IPS-18a (cell line): ENCODE measurements around the gene EXOC3L4.

Source experiments
- H3K27ac ChIP-seq: one replicate; pipeline ENCODE4 v1.5.1; 2013; ENCODE audit warnings: low read length
- H3K27me3 ChIP-seq: one replicate; pipeline ENCODE4 v1.6.1; 2013; ENCODE audit warnings: mild to moderate bottlenecking, low read length; ENCODE audit not compliant: control insufficient read depth, insufficient read depth
- H3K36me3 ChIP-seq: one replicate; pipeline ENCODE4 v1.6.1; 2013; ENCODE audit warnings: low read depth, low read length; ENCODE audit not compliant: control insufficient read depth
- H3K4me1 ChIP-seq: one replicate; pipeline ENCODE4 v1.6.1; 2013; ENCODE audit warnings: low read depth, low read length; ENCODE audit not compliant: control insufficient read depth
- H3K4me3 ChIP-seq: one replicate; pipeline ENCODE4 v1.5.1; 2013; ENCODE audit warnings: low read length
- H3K9ac ChIP-seq: one replicate; pipeline ENCODE4 v1.6.1; 2013; ENCODE audit warnings: mild to moderate bottlenecking, low read length, moderate library complexity
- H3K9me3 ChIP-seq: one replicate; pipeline ENCODE4 v1.6.1; 2013; ENCODE audit warnings: low read depth, low read length; ENCODE audit not compliant: control insufficient read depth

EXOC3L4 gene

DNA sequence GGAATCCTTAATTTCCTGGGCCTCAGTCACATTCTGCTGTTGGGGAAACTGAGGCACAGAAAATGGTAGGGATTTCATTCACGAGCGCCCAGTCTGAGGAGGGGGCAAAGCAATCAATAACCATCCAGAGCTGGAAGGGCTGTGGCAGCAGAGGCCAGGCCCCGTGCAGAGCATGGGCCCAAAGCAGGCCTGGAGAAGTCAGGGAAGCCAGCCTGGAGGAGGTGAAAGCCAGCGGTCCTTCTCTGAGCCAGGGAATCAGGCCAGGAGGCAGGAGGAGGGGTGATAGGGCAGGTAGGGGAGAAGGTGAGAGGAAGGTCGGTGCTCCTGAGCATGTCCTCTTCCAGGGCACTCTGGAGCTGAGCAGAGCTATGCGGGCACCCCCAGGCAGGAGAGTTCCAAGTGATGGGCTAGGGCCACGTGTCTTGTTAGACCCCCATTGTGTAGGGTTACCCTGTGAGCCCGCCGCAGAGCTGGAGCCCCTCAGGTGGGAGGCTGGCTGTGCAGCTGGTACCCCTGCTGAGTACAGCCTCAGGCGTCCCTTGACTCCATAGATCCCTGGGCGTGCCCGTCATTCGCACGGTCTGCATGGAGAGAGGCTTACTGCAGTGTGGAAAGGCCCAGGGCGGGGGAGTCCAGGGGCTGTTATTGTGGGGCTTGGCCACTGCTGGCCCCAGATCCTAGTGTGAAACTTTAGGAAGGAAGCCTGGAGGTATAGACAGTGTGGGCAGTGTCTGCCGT lies 33.5 kb downstream of the EXOC3L4 start:
- peaks cover 4% of the 10 kb centered on the region for H3K36me3 ChIP-seq

DNA sequence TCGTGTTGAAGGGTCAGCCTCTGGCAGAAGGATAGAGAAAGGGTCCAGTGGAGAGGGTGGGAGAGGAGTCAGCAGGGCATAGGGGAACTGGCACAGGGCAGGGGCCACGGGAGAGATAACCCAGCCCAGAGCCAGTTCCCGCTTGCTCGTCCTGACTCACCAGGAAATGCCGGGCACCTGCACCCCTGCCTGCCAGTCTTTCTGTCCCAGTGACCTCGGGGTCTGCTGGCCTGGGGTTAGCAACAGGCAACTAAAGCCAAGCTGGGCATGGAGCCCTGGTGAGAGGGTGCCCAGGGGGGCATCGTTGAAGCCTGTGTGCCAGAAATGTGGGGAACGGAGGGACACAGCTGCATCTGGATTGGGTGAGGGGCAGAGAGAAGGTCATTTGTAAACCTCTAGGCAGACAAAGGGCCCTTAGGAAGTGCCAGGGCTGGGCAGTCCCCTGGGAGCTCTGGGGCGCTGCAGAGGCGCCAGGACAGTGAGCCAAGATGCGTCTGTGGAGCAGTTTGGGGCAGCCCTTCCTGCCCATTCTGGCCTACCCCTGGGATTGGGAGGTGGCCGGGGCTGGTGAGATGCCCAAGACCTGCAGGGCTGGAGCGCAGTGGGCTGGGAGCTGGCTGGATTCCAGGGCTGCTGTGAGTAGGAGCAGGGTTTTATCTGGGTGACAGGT lies 34.2 kb downstream of the EXOC3L4 start:
- H3K4me1 ChIP-seq = no peaks in the 10 kb centered on the region
- H3K27me3 ChIP-seq = peaks cover 37% of the 10 kb centered on the region
- no peak overlapping the region for H3K9ac ChIP-seq
- H3K27ac ChIP-seq = no peak overlapping the region
- H3K36me3 ChIP-seq = peaks cover 4% of the 10 kb centered on the region
- H3K9me3 ChIP-seq = no peaks in the 10 kb centered on the region
- no peak overlapping the region for H3K4me3 ChIP-seq

More for the DNA sequence above, 33.5 kb downstream of the EXOC3L4 start:
- H3K27me3 ChIP-seq = peaks cover 40% of the 10 kb centered on the region
- H3K27ac ChIP-seq = no peak overlapping the region
- H3K9ac ChIP-seq = no peak overlapping the region
- no peaks in the 10 kb centered on the region for H3K4me1 ChIP-seq
- no peak overlapping the region for H3K4me3 ChIP-seq
- H3K9me3 ChIP-seq = no peaks in the 10 kb centered on the region

DNA sequence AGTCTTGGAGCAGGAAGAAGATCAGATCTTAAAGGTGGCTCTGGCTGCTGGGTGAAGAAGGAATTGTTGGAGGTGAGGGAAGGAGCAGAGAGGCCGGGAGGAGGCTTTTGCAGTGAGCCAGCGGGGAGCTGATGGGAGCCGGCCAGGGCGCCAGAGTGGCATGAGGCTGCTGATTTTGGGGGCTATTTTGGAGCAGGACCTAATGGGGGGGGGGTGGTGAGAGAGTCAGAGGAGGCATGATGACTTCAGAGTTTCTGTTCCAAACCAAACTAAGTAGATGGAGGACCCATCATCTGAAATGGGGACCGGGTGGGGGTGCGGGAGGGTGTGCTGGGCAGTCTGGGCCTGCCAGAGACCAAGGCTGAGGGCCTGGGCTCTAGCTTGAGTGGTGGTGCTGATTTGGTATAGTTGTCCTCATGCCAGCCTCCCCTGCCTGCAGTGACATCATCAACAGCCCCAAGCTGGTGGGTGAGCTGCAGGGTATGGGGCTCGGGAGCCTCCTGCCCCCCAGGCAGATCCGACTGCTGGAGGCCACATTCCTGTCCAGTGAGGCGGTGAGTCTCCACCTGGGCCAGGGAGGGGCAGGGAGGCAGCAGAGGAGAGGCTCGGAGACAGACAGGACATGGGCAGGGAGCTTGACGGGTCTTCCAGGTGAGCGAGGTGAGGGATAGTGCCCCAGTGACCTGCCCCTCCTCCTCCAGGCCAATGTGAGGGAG lies 34.9 kb downstream of the EXOC3L4 start:
- Histone ChIP-seq H3K9ac (no peak overlapping the region), H3K27me3 (peaks cover 33% of the 10 kb centered on the region), H3K36me3 (peaks cover 4% of the 10 kb centered on the region), H3K4me1 (no peaks in the 10 kb centered on the region), H3K9me3 (no peaks in the 10 kb centered on the region), H3K4me3 (no peak overlapping the region), H3K27ac (no peak overlapping the region)

- Histone ChIP-seq H3K4me3 (no peak overlapping the region), H3K27ac (no peak overlapping the region), H3K9ac (no peak overlapping the region), H3K4me1 (no peaks in the 10 kb centered on the region), H3K9me3 (no peaks in the 10 kb centered on the region), H3K27me3 (peaks cover 25% of the 10 kb centered on the region), H3K36me3 (peaks cover 4% of the 10 kb centered on the region)
These were observed 35.7 kb downstream of the EXOC3L4 start for GRCh38 chr14:103130017-103130764.

DNA sequence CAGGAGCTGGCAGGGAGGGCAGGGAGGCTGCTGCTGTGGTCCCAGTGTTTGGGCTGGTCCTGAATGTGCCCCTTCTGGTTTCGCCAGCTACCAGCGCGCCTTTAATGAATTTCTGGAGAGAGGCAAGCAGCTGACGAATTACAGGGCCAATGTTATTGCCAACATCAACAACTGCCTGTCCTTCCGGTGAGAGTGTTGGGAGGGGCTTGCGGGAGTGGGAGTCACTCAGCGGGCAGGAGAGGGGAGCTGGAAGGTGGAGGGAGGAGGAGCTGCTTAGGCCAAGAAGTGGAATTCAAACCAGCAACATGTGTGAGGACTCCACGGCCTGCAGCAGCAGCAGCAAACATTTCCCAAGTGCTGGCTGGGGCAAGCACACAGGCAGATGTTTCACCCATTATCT lies 36.4 kb downstream of the EXOC3L4 start:
- H3K9me3 ChIP-seq = no peaks in the 10 kb centered on the region
- peaks cover 4% of the 10 kb centered on the region for H3K36me3 ChIP-seq
- no peak overlapping the region for H3K27ac ChIP-seq
- no peak overlapping the region for H3K9ac ChIP-seq
- peaks cover 18% of the 10 kb centered on the region for H3K27me3 ChIP-seq
- no peak overlapping the region for H3K4me3 ChIP-seq
- no peaks in the 10 kb centered on the region for H3K4me1 ChIP-seq

DNA sequence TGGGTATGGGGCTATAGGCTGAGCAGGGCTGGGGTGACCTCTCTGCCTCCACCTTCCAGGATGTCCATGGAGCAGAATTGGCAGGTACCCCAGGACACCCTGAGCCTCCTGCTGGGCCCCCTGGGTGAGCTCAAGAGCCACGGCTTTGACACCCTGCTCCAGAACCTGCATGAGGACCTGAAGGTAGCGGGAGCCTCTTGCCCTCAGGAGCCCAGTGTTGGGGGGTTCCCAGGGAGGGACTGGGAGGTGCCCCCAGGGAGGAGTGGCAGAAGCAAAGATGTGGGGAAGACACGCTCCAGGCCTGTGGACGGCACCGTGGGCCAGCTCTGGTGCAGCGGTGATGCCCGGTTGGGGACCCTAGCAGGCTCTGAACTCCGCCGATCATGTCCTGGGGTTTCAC lies 37.1 kb downstream of the EXOC3L4 start:
- H3K9me3 ChIP-seq = no peaks in the 10 kb centered on the region
- H3K9ac ChIP-seq = no peak overlapping the region
- H3K36me3 ChIP-seq = peaks cover 4% of the 10 kb centered on the region
- peaks cover under 1% of the 10 kb centered on the region for H3K4me1 ChIP-seq
- no peak overlapping the region for H3K27ac ChIP-seq
- peaks cover 11% of the 10 kb centered on the region for H3K27me3 ChIP-seq
- no peak overlapping the region for H3K4me3 ChIP-seq

DNA sequence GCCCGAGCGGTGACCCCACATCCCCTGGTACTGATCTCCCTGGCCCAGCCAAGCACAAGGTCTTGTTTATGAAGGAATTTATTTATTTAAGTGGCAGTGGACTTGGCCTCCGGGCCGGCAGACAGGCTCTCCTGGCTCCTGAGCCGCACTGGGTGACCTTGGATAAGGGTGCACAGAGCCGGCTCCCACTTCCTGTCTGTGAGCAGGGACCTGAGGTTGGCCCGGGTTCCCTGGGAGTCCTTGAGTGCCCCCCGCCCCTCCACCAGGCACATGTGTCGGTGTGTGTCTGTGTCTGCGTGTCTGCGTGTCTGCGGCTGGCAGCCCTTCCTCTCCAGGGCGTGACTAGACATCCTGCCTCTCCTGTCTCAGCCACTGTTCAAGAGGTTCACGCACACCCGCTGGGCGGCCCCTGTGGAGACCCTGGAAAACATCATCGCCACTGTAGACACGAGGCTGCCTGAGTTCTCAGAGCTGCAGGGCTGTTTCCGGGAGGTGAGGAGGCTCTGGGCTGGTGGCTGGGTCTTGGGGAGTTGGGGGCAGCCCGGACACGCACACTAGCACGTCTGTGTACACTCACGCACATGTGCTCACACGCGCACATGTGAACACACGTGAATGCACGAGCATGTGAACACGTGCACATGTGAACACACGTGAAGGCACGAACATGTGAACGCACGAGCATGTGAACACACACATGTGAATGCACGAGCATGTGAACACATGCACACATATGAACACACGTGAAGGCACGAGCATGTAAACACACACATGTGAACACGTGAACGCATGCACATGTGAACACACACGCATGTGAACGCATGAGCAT lies 38.1 kb downstream of the EXOC3L4 start:
- no peak overlapping the region for H3K9ac ChIP-seq
- peaks cover 6% of the 10 kb centered on the region for H3K27me3 ChIP-seq
- no peak overlapping the region for H3K4me3 ChIP-seq
- peaks cover 4% of the 10 kb centered on the region for H3K4me1 ChIP-seq
- H3K27ac ChIP-seq = no peak overlapping the region
- peaks cover 4% of the 10 kb centered on the region for H3K36me3 ChIP-seq
- no peaks in the 10 kb centered on the region for H3K9me3 ChIP-seq

DNA sequence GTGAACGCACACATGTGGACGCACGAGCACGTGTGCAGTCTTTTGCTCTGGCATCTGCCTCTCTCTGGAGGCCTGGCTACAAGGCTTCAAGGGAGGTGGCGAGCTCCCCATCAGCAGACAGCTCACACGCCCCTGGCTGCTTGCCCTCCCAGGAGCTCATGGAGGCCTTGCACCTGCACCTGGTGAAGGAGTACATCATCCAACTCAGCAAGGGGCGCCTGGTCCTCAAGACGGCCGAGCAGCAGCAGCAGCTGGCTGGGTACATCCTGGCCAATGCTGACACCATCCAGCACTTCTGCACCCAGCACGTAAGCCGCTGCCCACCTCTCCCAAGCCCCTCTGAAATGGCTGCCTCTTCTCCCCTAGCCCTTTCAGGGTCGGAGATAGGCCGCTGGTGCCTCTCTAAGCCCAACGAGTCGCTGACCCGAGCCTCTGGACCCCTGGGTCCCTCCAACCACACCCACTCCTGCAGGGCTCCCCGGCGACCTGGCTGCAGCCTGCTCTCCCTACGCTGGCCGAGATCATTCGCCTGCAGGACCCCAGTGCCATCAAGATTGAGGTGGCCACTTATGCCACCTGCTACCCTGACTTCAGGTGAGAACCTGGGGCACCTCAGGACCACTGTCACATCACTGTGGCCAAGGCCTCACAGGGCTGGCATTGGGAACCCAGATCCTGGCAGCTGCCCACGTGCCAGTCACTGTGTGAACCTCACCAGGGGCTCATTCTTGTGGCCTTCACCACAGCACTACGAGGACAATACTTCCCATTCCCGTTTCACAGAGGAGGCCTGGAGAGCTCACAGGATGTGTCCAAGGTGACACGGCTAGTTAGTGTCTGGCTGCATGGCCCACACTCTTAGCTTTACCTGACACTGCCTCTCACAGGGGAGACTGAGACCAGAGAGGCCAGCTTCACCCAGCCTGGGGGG lies 39.0 kb downstream of the EXOC3L4 start:
- peaks cover 4% of the 10 kb centered on the region for H3K36me3 ChIP-seq
- no peak overlapping the region for H3K27ac ChIP-seq
- H3K4me3 ChIP-seq = no peak overlapping the region
- no peaks in the 10 kb centered on the region for H3K9me3 ChIP-seq
- peaks cover 4% of the 10 kb centered on the region for H3K4me1 ChIP-seq
- no peaks in the 10 kb centered on the region for H3K27me3 ChIP-seq
- no peak overlapping the region for H3K9ac ChIP-seq

- peaks cover 6% of the 10 kb centered on the region for H3K4me1 ChIP-seq
- peaks cover 6% of the 10 kb centered on the region for H3K27me3 ChIP-seq
- no peaks in the 10 kb centered on the region for H3K9me3 ChIP-seq
- no peak overlapping the region for H3K4me3 ChIP-seq
- peaks cover 4% of the 10 kb centered on the region for H3K36me3 ChIP-seq
- no peak overlapping the region for H3K9ac ChIP-seq
- H3K27ac ChIP-seq = no peak overlapping the region
These were observed 39.9 kb downstream of the EXOC3L4 start for GRCh38 chr14:103134405-103134804.

GRCh38 chr14:103134919-103135318 lies 40.4 kb downstream of the EXOC3L4 start:
- H3K27ac ChIP-seq = no peak overlapping the region
- H3K27me3 ChIP-seq = peaks cover 12% of the 10 kb centered on the region
- H3K9ac ChIP-seq = no peak overlapping the region
- H3K4me1 ChIP-seq = peaks cover 10% of the 10 kb centered on the region
- H3K36me3 ChIP-seq = peaks cover 4% of the 10 kb centered on the region
- no peak overlapping the region for H3K4me3 ChIP-seq
- H3K9me3 ChIP-seq = no peaks in the 10 kb centered on the region
